Measurements from ENCODE around the gene NXNL1. TPM values are rescaled to one million over a fixed set of nuclear protein-coding genes. Genes with fewer than 3 reads are reported as not detected.

NXNL1 gene
- total RNA-seq, 2 experiments from 2014 or later, result not detected

DNA sequence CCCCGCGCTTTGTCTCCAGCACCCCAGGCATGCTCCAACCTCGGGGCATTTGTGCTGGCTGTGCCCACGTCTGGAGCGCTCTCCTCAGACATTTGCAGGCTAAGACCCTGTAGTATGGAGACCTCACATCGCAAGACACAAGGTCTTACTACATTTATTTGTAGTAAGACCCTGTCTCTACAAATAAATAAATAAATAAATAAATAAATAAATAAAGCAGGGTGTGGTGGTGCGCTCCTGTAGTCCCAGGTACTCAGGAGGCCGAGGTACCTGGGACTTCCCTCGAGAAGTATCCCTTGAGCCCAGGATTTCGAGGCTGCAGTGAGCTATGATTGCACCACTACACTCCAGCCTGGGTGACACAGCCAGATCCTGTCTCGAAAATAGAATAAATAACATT is 4.6 kb downstream of the NXNL1 start:
- intact Hi-C loops (cut with micrococcal nuclease; ENCODE audit: unreplicated experiment), result no loop called here

GRCh38 chr19:17455308-17456123 is 5.2 kb downstream of the NXNL1 start:
- CTCF ChIA-PET (ENCODE audit: unreplicated experiment), result no interaction called here
- DNase-seq (ENCODE audit: low spot score), result no peak
- Histone ChIP-seq H3K4me2 (ENCODE audit: low read length) (no peak overlapping the region), H3K4me3 (ENCODE audit: low read depth, low read length, poor library complexity, severe bottlenecking) (no peak overlapping the region), H3K9me3 (ENCODE audit: low read length) (no peaks in the 10 kb centered on the region), H3K27ac (ENCODE audit: low read depth, low read length, poor library complexity, severe bottlenecking) (no peak overlapping the region), H3K79me2 (ENCODE audit: insufficient read depth, low read depth, low read length) (no peaks in the 10 kb centered on the region), H2AFZ (ENCODE audit: low read length) (no peak overlapping the region), H3K4me1 (ENCODE audit: insufficient read depth, low read length, poor library complexity, severe bottlenecking) (peaks cover 12% of the 10 kb centered on the region), H3K36me3 (ENCODE audit: insufficient read depth, low read length) (no peaks in the 10 kb centered on the region), H3K9me2 (ENCODE audit: insufficient read depth, low read length) (no peaks in the 10 kb centered on the region), H4K20me1 (ENCODE audit: insufficient read depth, low read length) (no peaks in the 10 kb centered on the region)
- no TSS peak for BruUV-seq (replicated peaks)
- POLR2A ChIA-PET, result interaction anchor here (0.6 kb wide), 1 partner anchor 16 kb away, joined by 3 read pairs; no protein-coding TSS in a partner anchor
- no peak for TF ChIP-seq EZH2phosphoT487 (IDR thresholded peaks at IDR 0.05; ENCODE audit: borderline replicate concordance, low read depth, low read length)
- no peak for TF ChIP-seq CTCF (conservative IDR thresholded peaks at IDR 0.05; ENCODE audit: low read length)
- intact Hi-C loops (cut with micrococcal nuclease; ENCODE audit: unreplicated experiment), result no loop called here

More for the DNA sequence above, 4.6 kb downstream of the NXNL1 start:
- Histone ChIP-seq H3K36me3 (ENCODE audit: insufficient read depth, low read length) (no peaks in the 10 kb centered on the region), H3K27ac (ENCODE audit: low read depth, low read length, poor library complexity, severe bottlenecking) (no peak overlapping the region), H4K20me1 (ENCODE audit: insufficient read depth, low read length) (no peaks in the 10 kb centered on the region), H3K4me1 (ENCODE audit: insufficient read depth, low read length, poor library complexity, severe bottlenecking) (peaks cover 7% of the 10 kb centered on the region), H2AFZ (ENCODE audit: low read length) (no peak overlapping the region), H3K79me2 (ENCODE audit: insufficient read depth, low read depth, low read length) (no peaks in the 10 kb centered on the region), H3K4me3 (ENCODE audit: low read depth, low read length, poor library complexity, severe bottlenecking) (no peak overlapping the region), H3K9me2 (ENCODE audit: insufficient read depth, low read length) (no peaks in the 10 kb centered on the region), H3K4me2 (ENCODE audit: low read length) (no peak overlapping the region), H3K9me3 (ENCODE audit: low read length) (no peaks in the 10 kb centered on the region)
- ChIA-PET CTCF (ENCODE audit: unreplicated experiment) (no interaction called here), POLR2A (interaction anchor here (0.6 kb wide), 1 partner anchor 16 kb away, joined by 3 read pairs; no protein-coding TSS in a partner anchor)
- no peak for DNase-seq (ENCODE audit: low spot score)
- no peak for TF ChIP-seq CTCF (conservative IDR thresholded peaks at IDR 0.05; ENCODE audit: low read length)
- no peak for TF ChIP-seq EZH2phosphoT487 (IDR thresholded peaks at IDR 0.05; ENCODE audit: borderline replicate concordance, low read depth, low read length)
- no TSS peak for BruUV-seq (replicated peaks)

DNA sequence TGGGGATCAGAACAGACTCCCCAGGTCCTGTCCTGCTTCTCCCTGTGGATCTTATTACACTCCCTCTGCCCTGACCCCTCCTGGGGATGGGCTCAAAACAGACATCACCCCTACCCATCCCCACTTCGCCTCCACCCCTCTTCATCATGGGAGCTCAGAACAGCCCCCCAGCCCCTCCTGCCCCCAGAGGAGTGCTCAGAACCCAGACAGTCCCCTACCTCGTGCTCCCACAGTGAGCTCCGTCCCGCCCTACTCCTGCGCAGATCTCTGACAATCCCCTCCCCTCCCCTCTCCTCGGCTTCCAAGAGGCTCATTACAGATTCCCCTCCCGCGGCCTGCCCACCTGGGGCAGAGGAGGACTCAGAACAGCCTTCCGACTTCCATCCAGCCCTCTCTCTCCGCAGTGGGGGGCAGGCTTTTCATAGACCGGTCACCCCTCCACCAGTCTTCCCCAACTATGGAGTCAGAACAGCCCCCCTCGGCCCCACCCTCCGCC is 6.1 kb downstream of the NXNL1 start:
- POLR2A ChIA-PET, result no interaction called here
- intact Hi-C loops (cut with micrococcal nuclease; ENCODE audit: unreplicated experiment), result no loop called here
- no TSS peak for BruUV-seq (replicated peaks)
- Histone ChIP-seq H3K4me2 (ENCODE audit: low read length) (no peak overlapping the region), H3K4me1 (ENCODE audit: insufficient read depth, low read length, poor library complexity, severe bottlenecking) (peaks cover 15% of the 10 kb centered on the region), H3K79me2 (ENCODE audit: insufficient read depth, low read depth, low read length) (no peaks in the 10 kb centered on the region), H4K20me1 (ENCODE audit: insufficient read depth, low read length) (no peaks in the 10 kb centered on the region), H3K4me3 (ENCODE audit: low read depth, low read length, poor library complexity, severe bottlenecking) (no peak overlapping the region), H3K36me3 (ENCODE audit: insufficient read depth, low read length) (no peaks in the 10 kb centered on the region), H3K9me2 (ENCODE audit: insufficient read depth, low read length) (no peaks in the 10 kb centered on the region), H3K9me3 (ENCODE audit: low read length) (no peaks in the 10 kb centered on the region), H3K27ac (ENCODE audit: low read depth, low read length, poor library complexity, severe bottlenecking) (no peak overlapping the region), H2AFZ (ENCODE audit: low read length) (no peak overlapping the region)
- CTCF ChIA-PET (ENCODE audit: unreplicated experiment), result no interaction called here
- no peak for DNase-seq (ENCODE audit: low spot score)
- TF ChIP-seq CTCF (conservative IDR thresholded peaks at IDR 0.05; ENCODE audit: low read length) (no peak), EZH2phosphoT487 (IDR thresholded peaks at IDR 0.05; ENCODE audit: borderline replicate concordance, low read depth, low read length) (no peak)

All from OCI-LY7 (cell line).